ENCODE measurements around the gene CCDC81. TPM values are rescaled to one million over a fixed set of nuclear protein-coding genes. Genes with fewer than 3 reads are reported as not detected.
"Not testable (repeated sequence)": the region's sequence is repeated elsewhere in the genome, so short reads cannot be mapped to it uniquely, and the experiment has no call there.

The CCDC81 gene
- total RNA-seq: under 0.01 and 0.25 TPM in 2 replicates

DNA sequence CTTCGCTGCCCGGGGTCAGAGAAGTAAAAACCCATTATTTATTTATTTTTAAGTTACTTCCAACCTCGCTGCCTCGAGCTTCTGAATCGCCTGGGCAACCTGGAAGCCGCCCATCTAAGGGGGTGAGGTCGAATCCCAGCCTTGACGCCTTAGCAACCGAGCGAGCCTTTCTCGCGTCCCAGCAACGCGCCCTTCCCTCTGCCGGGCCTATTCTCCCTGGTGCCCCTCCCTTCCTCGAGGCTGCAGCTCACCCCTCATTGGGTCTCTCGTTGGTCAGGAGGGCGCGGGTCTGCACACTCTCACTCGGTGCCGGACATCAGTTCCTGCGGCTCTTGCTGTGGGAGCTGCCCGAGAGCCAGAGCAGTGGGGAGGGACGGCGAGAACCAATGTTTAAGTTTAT is at the start of gene CCDC81:
Gene CCDC81, plus strand, starts transcription at position 302 of the 400 bp plus-strand sequence. CDS start 277 bp downstream, outside the sequence.
- DNase-seq (ENCODE audit: low read depth in 2 of 2): peak in 1 of 2 donors; percentile 27

- no peak for DNase-seq (ENCODE audit: low read depth in 2 of 2)
Observed at GRCh38 chr11:86335131-86335767, 39.4 kb upstream of the CCDC81 start.

DNA sequence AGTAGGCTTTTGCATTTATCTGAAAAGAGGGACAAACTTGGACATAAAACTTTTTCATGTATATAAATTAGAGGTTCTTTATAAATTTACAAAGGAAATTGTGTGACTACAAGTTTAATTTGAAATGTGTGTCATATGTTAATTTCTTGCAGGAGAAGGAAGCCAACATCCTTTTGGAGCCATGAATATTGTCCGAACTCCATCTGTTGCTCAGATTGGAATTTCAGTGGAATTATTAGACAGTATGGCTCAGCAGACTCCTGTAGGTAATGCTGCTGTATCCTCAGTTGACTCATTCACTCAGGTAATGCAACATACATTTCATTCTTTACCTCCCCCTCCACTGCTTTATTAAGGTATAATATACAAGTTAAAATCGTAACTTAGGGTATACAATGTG is 37.5 kb upstream of the CCDC81 start:
- DNase-seq (ENCODE audit: low read depth in 2 of 2): no peak

GRCh38 chr11:86341382-86341781 is 33.3 kb upstream of the CCDC81 start:
- DNase-seq (ENCODE audit: low read depth in 2 of 2): no peak

DNA sequence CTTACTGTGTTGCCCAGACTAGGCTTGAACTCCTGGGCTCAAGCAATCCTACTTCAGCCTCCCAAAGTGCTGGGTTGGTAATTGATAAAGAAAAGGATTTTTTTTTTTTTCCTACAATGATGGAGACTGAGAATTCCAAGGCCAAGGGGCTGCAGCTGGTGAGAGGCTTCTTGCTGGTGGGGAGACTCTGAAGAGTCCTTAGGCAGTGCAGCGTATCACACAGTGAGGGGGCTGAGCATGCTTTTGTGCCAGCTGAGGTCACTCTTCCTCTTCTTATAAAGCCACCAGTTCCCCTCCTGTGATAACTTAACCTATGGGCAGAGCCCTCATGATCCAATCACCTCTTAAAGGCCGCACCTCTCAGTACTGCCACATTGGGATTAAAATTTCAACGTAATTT is 28.2 kb upstream of the CCDC81 start:
- no peak for DNase-seq (ENCODE audit: low read depth in 2 of 2)

DNA sequence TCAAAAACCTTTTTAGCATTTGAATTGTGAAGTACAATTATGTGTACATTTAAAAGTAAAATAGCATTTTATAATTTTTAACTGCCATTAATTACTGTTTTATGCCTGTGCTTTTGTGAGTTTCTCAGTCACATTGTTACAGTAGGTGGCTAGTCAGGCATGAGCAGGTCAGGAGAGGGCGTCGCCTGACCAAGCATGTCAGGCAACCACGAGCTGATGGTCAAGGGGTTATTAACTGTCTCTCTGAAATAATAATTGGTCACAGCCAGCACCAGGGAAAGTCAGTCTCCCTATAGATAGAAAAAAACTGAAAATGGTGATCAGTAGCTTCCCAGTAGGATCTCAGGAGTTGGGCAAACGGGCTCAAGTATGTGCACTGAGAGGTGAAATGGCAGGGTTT is 19.4 kb upstream of the CCDC81 start:
- DNase-seq (ENCODE audit: low read depth in 2 of 2): no peak

- DNase-seq (ENCODE audit: low read depth in 2 of 2): not testable (repeated sequence)
Observed at GRCh38 chr11:86357412-86357811, 17.3 kb upstream of the CCDC81 start.

- DNase-seq (ENCODE audit: low read depth in 2 of 2): no peak
Observed at GRCh38 chr11:86358720-86359119, 16.0 kb upstream of the CCDC81 start.

GRCh38 chr11:86360775-86361395 is 13.8 kb upstream of the CCDC81 start:
- peak in 1 of 2 donors; percentile 61 for DNase-seq (ENCODE audit: low read depth in 2 of 2)

- DNase-seq (ENCODE audit: low read depth in 2 of 2): no peak
Observed at GRCh38 chr11:86363424-86363823, 11.3 kb upstream of the CCDC81 start.

GRCh38 chr11:86365546-86365945 is 9.1 kb upstream of the CCDC81 start:
- DNase-seq (ENCODE audit: low read depth in 2 of 2): no peak

- DNase-seq (ENCODE audit: low read depth in 2 of 2): no peak
Observed at GRCh38 chr11:86369668-86370067, 5.0 kb upstream of the CCDC81 start.

DNA sequence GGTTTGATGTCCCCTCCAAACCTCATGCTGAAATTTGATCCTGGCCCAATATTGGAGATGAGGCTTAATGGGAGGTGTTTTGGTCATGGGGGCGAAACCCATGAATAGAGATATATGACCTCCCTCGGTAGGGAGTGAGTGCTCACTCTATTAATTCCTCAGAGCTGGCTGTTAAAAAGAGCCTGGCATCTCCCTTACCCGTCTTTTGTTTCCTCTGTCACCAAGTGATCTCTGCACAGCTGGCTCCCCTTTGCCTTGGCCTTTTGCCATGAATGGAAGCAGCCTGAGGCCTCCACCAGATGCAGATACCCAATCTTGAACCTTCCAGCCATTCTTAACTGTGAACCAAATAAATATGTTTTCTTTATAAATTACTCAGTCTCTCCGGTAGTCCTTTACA is 4.5 kb upstream of the CCDC81 start:
- no peak for DNase-seq (ENCODE audit: low read depth in 2 of 2)

GRCh38 chr11:86370922-86371594 is 3.6 kb upstream of the CCDC81 start:
- peak; percentile 10 to 33 for DNase-seq (ENCODE audit: low read depth in 2 of 2)

DNA sequence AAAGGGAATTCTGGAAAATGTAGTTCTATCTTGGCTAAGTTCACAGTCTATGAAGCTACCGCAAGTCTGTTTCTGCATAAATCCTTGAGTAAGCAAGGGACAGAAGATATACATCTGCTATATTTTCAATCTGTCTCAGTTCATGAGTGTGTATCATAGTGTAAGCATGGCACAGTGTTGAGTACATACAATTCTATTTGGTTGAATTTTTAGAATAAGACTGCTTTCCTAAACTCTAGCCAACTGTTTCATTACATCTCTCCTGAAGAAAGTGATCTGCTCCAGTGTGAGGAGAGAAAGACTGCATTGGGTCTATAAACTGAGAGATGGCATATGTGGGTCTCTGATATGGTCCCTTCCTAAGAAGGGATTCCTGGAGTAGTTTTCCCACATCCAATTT is 2.6 kb upstream of the CCDC81 start:
- no peak for DNase-seq (ENCODE audit: low read depth in 2 of 2)

- DNase-seq (ENCODE audit: low read depth in 2 of 2): no peak
Observed at GRCh38 chr11:86372586-86372985, 2.1 kb upstream of the CCDC81 start.

- peak in 1 of 2 donors; percentile 32 for DNase-seq (ENCODE audit: low read depth in 2 of 2)
Observed at GRCh38 chr11:86374069-86374468, 618 bp upstream of the CCDC81 start.

- no peak for DNase-seq (ENCODE audit: low read depth in 2 of 2)
Observed at GRCh38 chr11:86377972-86378371, 3.3 kb downstream of the CCDC81 start.

DNA sequence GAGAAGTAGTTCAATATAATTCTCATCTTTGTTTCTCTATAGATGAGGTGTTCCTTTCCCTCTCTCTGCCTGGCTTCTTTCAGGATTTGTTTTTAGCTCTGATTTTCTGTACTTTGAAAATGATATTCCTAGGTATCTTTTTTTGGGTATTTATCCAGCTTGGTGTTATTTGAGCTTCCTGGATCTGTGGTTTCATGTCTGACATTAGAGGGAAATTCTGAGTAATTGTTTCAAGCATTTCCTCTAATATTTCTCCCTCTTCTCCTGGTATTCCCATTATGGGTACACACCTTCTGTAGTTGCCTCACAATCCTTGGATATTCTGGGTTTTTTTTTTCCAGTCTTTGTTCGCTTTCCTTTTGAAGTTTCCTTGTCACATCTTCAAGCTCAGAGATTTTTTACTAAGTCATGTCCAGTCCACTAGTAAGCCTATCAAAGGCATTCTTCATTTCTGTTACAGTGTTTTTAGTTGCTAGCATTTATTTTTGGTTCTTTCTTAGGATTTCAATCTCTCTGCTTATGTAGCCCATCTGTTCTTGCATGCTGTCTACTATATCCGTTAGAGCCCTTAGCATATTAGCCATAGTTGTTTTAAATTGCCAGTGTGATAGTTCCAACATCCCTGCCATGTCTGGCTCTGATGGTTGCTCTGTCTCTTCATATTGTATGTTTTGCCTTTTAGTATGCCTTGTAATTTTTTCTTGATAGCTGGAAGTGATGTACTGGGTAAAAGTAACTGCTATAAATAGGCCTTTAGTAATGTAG is 5.8 kb downstream of the CCDC81 start:
- DNase-seq (ENCODE audit: low read depth in 2 of 2): peak in 1 of 2 donors; percentile 44

- no peak for DNase-seq (ENCODE audit: low read depth in 2 of 2)
Observed at GRCh38 chr11:86383041-86383955, 8.6 kb downstream of the CCDC81 start.

DNA sequence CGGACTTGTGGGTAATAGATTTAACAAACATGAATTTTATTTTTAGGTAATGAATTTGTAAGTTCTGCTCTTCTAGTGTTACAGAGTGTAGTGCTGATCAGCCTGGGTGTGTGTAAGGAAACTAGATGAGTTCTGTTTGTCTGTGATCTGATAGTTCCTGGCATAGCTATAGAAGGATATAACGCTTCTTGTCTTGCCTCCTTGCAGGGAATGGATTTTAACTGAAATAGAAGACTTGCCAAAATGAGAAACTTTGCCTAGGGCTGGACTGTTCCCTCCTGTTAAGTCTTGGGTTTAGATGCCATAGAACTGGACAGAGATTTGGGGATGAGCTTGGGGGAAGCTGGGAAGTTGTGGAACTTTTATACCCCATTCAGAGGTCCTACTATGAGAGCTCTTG is 11.6 kb downstream of the CCDC81 start:
- DNase-seq (ENCODE audit: low read depth in 2 of 2): no peak

Measured in dermis microvascular lymphatic vessel endothelial cell (primary cell).